GM18511 (cell line): ENCODE results near the gene EIF3I.
A peak's percentile ranks its signal among the peaks of the same experiment; 100 is the strongest.

Source experiments
- ATAC-seq: cut with Tn5 transposase; IDR thresholded peaks from one replicate; pipeline ENCODE4 v1.9.1; 2021; ENCODE audit warnings: mild to moderate bottlenecking, moderate library complexity; ENCODE audit not compliant: unreplicated experiment

Gene EIF3I

DNA sequence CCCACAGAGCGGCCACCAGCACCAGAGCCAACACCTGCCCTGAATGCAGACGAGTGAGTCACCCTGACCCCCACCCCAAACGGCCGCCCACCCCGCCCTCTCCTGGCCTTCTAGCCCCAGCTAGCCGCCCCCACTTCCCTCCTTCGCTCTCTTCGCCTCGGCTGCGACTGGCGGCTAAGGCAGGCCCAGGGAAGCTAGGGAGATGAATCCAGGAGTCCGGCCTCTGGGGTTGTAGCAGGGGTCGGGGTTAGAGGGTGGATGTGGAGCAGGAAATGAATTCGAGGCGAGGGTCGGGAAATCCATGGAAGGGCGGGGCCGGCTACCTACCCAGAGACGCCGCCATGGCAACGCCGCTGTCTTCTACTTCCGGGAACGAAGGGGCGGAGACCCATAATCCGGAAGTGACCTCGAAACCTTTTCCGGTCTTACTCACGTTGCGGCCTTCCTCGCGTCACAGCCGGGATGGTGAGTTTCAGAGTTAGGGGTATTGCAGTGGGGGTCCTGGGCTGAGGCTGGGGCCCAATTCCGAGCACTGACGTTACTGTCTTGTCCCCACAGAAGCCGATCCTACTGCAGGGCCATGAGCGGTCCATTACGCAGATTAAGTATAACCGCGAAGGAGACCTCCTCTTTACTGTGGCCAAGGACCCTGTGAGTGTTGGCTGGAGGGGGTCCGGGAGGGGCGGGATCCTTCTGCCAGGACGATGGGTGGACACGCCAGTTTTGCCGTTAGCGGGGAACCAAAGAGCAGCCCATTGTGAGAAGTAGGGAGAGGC is at the start of gene EIF3I, which contains the start of gene TMEM234:
Gene EIF3I (plus strand): TSS at position 428 of the 776 bp plus-strand sequence. CDS start 35 bp downstream, at position 463.
Gene TMEM234 (minus strand): TSS at position 374 of the 776 bp plus-strand sequence. CDS start 31 bp downstream, at position 343.
- ATAC-seq, result peak; percentile 96

DNA sequence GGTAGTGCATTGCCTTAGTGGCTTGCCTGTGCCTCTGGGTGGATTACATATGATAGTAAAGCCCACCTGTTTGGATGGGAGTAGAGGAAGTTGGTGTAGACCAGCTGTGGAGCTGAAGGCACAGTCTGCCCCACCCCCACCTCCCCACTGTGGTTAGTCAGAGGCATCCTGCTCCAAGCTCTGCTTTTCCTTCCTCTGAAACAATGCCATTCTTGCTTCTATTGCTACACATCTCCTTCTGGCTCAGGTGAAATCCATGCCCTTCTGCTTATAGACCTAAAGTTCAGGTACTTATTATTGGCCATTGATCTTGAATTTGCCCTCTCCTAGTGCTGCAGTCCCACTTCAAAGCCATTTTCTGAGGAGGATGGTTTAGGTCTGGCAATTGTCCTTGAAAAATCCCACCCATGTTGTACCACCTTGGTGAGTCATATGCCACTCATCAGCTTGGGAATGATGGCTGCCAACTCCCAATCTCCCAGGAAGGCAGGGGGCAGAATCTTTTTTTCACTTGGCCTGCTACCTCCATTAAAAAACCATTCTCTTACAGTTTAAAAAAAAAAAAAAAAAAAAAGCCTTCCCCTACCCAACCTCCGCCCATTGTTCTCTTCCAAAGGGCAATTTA is 49.5 kb upstream of the EIF3I start:
- no peak for ATAC-seq

DNA sequence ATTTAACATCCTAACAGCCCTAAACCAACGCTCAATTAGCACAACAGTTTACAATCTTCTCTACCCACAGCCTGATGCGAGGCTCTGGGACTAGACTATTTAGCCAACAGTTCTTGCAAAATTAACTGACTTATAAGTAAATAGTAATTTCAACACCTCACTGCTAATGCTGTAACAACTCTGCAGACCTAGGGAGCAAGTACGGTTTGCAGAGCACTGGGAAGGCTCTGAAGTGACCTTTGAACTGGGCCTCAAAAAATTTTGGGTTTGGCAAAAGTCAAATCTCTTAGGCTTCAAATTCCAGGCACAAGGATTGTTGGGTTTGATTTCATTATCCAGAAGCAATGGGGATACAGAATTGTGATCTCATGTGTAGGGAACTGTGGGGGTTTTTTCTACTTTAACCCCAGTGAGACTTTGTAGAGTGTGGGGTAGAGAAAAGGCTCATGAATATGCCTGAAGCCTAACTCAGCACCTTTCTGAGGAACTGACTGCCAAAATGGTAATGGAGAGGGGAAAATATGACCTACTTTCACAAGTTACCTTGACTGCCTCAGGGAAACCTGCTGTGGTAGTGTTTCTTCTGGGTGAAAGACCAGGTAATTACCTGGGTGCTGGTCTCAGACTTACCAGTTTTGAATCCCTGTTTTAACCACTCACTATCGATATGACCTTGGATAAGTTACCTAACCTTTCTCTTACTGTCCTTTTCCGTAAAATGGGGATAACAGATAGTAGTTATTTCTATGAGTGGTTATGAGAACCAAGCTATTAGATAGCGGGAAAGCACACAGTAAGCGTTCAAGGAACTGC is 43.6 kb upstream of the EIF3I start:
- no peak for ATAC-seq

DNA sequence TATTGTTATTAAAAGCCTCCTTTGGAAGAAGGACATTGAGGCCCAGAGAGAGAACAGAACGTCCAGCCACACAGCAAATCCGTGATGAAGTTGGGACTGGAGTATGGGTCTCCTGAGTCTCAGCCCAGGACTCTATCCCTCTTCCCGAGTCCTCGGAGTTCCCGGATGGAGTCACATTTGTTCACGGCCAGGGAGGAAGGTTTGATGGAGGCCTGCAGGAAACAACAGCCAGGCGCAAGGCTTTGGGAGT is 43.1 kb upstream of the EIF3I start:
- peak; percentile 2 for ATAC-seq

DNA sequence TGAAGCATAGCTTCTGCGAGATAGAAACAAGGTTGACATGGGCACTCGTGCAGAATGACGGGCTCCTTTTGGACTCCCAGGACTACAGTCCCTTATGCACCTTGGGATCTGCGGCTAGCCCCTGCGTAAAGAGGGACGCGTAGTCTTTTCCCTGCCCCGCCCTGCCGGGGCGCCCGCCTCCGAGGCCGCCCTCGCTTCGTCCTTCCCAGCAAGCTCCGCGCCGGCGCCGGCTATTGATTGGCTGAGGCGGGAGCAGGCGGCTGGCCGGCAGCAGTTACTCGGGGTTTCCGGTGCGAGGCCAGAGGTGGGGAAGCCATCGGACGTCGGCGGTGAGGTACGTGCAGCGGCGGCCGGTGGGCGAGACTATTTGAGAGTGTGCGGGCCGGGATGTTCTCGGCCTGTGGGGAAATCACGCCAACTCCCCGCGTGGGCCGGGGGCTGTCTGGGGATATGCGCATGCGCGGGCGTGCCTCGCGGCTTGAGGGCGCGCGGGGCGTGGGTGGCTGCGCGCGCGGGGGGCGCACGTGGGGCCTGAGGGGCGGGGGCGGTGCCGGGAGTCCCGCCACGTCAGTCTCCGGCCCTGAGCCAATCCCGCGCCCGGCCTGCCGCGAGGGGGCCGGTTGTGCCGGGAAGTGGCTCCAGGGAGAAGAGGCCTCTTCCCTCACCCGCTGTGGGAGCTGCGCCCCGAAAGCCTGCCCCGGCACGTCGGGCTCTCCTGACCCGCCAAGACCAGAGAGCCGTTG is 42.6 kb upstream of the EIF3I start, which contains the start of gene TXLNA:
Gene TXLNA (plus strand): TSS at position 233 of the 743 bp plus-strand sequence. CDS start 671 bp downstream, outside the sequence.
- ATAC-seq, result peak; percentile 88

DNA sequence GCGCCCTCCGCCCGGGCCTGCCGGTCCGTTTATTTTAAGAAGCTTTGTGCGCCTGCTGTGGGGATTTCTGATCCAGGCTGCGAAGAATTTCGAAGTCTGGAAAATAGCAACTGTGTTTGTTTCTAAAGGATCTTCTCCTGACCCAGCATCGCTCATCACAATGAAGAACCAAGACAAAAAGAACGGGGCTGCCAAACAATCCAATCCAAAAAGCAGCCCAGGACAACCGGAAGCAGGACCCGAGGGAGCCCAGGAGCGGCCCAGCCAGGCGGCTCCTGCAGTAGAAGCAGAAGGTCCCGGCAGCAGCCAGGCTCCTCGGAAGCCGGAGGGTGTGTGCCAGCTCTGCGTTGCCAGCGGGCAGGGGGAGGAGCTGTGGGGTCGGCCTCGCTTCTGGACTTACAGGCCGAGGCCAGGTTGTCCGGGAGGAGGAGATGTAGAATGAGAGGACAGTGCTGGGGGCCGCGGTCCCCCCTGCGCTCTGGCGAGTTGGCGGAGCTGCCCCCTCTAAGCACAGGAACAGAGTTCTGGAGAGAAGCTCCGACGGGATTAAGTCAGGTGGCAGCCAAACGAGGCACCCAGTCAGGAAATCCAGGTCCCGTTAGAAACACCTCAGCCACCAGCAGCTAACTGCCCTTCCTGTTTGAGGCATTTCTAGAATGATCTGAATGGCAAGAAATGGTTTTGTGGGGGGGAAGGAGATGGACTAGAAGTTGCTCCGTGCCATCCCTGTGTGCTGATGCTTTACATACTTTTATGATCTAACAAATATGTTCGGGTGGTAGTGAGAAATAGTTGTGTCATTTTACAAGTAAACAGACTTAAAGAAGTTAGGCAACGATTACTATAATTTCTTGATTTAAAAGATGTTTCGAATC is 41.8 kb upstream of the EIF3I start:
- ATAC-seq, result no peak

DNA sequence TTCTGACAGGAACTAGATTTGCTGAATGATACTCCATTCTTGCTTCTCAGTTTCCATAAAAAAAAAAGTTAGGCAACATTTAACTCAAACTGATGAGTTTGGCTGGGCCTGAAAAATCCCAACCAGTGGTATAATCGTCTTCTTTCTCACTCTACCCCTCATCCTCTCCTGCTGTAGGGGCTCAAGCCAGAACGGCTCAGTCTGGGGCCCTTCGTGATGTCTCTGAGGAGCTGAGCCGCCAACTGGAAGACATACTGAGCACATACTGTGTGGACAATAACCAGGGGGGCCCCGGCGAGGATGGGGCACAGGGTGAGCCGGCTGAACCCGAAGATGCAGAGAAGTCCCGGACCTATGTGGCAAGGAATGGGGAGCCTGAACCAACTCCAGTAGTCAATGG is 41.1 kb upstream of the EIF3I start:
- no peak for ATAC-seq

DNA sequence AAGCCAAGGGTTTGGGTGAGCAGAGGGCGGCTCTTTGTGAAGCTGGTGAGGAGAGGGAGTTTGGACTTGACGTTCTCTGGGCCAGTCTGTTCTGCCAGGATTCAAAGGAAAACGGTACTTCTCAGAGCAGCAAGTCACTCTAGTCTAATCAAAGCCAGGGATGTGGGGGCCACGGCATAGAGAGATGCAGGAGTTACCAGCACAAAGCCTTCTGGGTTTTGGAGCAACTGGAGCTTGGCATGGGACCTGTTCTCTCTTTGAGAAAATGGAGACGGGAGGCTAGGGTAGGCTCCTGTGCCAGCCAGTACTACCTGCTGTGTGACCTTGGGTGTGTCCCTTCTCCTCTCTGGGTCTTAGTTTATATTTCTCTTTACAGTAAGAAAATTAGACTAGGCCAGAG is 40.6 kb upstream of the EIF3I start:
- ATAC-seq, result no peak

DNA sequence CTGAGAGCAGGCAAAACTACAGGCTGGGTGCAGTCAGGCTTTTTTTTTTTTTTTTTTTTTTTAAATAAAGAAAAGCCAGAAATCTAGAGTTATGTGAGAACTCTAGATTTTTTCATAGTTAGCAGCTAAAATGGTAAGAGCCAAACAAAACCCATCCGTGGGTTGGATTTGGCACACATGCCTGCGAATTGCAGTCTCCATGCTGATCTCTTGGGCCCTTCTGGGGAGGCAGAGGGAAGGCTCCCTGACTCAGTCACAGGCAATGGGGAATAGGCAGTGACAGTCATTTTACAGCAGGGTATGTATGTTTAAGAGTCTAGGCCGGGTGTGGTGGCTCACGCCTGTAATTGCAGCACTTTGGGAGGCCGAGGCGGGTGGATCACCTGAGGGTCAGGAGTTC is 40.1 kb upstream of the EIF3I start:
- ATAC-seq, result no peak

DNA sequence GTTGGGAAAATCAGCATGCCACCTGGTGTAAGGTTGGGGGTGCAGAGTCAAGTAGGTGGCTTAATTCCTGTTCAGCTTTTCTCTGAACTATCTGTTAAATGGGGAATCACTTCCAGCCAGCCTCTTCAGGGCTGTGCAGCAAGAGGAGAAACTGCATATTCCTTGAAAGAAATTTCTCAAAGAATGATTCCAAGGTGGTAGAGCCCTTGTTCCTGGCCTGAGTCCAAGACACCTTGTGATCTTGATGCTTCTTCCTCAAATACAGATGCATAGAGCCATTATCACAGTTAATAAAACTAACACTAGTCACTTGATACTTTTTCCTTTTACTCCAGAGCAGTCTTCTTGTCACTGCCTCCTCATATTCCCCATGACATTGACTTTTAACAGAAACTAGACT is 37.6 kb upstream of the EIF3I start:
- no peak for ATAC-seq

DNA sequence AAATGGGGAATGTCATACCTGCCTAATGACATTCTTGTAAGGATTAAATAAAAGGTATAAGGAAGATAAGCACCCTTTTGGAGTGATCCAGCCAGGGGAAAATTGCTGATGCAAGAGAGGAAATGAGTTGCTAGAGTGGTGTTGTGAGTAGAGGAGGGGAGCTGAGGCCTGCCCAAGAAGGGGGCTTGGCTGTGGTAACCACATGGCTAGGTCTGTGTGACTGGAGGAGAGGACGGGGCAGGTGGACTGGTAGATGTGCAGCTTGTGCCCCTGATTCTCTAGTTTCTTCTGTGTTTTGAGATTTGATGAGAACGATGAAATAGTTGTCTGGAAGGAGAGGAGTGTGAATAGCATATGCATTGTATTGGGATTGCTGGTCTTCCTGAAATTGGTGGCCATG is 36.1 kb upstream of the EIF3I start:
- no peak for ATAC-seq

DNA sequence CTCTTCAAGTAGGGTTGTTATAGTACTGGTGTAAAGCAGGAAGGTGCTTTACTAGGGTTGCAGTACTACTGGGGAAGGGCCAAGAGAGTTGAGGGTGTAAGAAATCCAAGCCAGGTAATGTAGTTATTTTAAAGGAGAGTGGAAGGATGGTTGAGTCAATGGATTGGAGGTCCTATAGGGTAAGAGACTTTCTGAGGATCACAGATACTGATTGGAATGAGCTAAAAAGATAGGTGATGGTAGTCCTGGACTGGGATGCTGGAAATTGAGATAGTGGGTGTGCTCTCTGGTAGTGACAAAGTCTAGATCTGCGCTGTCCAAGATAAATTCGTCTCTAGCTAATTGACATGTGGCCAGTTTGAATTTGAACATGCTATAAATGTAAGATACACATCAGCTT is 35.7 kb upstream of the EIF3I start:
- no peak for ATAC-seq

DNA sequence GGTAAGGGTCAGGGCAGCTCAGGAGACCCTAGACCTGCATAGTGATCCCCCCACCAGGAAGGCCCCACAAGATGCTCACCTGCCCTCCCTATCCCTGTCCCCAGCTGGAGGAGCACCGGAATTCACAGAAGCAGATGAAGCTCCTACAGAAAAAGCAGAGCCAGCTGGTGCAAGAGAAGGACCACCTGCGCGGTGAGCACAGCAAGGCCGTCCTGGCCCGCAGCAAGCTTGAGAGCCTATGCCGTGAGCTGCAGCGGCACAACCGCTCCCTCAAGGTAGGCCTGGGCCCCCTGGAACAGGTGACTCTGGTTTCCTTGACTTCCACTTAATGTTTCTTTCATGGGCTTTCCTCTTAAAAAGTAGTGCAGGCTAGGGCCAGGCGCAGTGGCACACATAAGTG is 34.4 kb upstream of the EIF3I start:
- no peak for ATAC-seq

DNA sequence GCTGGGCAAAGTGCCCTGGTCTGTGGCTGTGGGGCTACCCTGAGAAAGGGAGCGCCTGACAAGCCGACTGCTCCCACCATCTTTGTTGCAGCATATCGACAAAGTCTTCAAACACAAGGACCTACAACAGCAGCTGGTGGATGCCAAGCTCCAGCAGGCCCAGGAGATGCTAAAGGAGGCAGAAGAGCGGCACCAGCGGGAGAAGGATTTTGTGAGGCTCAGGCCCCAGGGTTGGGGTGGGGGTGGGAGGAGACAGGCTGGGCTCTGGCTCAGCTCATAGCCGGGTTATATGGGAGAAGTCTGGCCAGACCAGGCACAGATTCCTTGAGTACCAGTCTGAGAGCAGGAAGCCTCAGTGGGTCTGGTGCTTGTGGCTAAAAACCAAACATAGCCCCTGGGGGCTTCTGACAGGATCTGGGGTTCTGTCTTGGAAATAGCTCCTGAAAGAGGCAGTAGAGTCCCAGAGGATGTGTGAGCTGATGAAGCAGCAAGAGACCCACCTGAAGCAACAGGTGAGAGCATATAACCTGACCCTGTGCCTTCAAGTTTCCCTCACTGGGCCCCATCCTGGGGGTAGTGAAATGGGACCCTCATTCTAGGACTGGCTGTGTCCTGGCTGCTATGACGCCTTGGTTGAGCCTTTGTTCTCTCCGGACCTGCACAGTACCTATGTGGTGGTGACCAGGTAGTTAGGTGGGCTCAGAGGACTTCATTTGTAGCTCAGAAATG is 29.8 kb upstream of the EIF3I start:
- no peak for ATAC-seq

DNA sequence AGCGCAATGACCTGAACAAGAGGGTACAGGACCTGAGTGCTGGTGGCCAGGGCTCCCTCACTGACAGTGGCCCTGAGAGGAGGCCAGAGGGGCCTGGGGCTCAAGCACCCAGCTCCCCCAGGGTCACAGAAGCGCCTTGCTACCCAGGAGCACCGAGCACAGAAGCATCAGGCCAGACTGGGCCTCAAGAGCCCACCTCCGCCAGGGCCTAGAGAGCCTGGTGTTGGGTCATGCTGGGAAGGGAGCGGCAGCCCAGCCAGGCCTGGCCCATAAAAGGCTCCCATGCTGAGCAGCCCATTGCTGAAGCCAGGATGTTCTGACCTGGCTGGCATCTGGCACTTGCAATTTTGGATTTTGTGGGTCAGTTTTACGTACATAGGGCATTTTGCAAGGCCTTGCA is 27.2 kb upstream of the EIF3I start:
- no peak for ATAC-seq

DNA sequence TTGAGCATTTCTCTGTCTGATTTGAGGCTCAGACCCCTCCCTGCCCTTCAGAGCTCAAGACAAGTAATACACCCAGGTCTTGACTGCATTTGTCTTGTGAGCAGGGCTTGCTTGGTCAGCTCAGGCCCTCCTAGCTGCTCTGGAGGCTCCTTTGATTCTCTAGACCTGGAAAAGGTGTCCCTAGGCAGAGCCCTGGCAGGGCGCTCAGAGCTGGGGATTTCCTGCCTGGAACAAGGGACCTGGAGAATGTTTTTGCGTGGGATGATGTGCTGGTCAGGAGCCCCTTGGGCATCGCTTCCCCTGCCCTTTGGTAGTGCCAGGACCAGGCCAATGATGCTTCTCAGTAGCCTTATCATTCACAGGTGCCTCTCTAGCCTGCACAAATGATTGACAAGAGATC is 26.7 kb upstream of the EIF3I start:
- ATAC-seq, result no peak

DNA sequence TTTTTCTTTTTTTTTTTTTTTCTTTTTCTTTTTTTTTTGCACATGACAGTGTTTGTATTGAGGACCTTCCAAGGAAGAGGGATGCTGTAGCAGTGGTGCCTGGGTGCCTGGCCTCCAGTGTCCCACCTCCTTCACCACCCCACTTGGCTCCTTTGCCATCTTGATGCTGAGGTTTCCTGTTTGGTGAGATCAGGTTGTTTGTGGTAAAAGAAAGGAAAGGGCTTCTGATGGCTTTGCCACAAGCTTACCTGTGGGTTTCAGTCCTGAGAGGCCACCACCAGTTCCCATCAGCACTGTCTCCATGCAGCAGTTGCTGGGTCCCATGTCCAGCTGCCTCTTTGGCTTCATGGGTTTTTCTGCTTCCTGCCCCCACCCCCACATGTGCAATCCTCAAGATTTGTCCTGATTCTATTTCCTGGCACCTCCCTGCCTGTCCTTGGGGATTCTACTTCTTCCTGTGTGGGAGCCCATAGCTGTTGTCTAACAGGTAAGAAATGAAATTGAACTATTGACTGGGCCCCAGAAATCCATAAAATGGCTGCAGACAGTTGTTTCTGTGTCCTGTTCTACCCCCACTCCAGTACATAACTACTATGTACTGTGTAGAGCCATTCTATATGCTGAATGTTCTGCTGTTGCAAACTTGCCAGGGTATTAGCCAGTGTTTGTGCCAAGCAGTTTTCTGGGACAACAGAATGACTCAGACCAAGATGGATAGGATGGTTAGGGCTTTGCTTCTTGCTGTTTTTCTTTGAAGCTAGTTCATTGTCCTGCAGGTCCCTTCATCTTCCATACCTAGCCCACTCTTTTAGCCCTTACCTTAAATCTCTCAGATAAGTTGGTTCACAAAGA is 26.0 kb upstream of the EIF3I start:
- ATAC-seq, result no peak

DNA sequence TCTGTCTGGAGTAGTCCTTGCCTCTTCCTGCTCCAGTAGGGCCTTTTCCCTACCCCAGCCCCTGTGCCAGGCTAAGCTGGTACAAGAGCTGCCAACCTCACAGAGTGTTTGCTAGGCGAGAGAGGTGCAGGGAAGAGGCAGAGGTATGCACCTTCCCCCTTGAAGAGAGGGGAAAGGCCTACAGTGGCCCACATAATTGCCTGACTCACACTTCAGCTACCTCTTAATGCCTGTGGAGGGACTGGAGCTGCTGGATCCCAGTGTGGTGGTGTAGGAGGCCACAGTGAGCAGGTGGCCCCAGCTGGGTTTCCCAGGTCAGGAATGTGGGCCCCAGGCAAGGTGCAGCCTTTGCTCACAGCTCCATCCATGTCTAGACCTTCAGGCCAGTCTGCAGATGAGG is 25.1 kb upstream of the EIF3I start:
- no peak for ATAC-seq

DNA sequence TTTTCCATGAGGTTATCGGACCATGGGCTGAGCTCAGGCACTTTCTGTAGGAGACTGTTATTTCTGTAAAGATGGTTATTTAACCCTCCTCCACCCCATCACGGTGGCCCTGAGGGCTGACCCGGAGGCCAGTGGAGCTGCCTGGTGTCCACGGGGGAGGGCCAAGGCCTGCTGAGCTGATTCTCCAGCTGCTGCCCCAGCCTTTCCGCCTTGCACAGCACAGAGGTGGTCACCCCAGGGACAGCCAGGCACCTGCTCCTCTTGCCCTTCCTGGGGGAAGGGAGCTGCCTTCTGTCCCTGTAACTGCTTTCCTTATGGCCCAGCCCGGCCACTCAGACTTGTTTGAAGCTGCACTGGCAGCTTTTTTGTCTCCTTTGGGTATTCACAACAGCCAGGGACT is 24.4 kb upstream of the EIF3I start:
- no peak for ATAC-seq
